NCI-H1436 (cell line): ENCODE results near the gene FOXRED1.

Experiments used
- DNase-seq: peaks from one replicate; lab custom pipeline; 2025; lab: John Stamatoyannopoulos, UW

FOXRED1 gene

GRCh38 chr11:126311401-126312291 is 42.7 kb downstream of the FOXRED1 start:
- no peak for DNase-seq

- no peak for DNase-seq
Observed at GRCh38 chr11:126312961-126313360, 44.0 kb downstream of the FOXRED1 start.

- DNase-seq, result no peak
Observed at GRCh38 chr11:126313826-126314225, 44.9 kb downstream of the FOXRED1 start.

- DNase-seq, result no peak
Observed at GRCh38 chr11:126317432-126317755, 48.4 kb downstream of the FOXRED1 start.

GRCh38 chr11:126317756-126318573 is 49.0 kb downstream of the FOXRED1 start:
- no peak for DNase-seq

- no peak for DNase-seq
Observed at GRCh38 chr11:126318574-126319373, 49.8 kb downstream of the FOXRED1 start.

- DNase-seq, result no peak
Observed at GRCh38 chr11:126319374-126319740, 50.4 kb downstream of the FOXRED1 start.

GRCh38 chr11:126322996-126323395 is 54.0 kb downstream of the FOXRED1 start:
- no peak for DNase-seq

- DNase-seq, result no peak
Observed at GRCh38 chr11:126327281-126328000, 58.5 kb downstream of the FOXRED1 start.
